ENCODE measurements around the gene PKM.
"Not testable (repeated sequence)": the region's sequence is repeated elsewhere in the genome, so short reads cannot be mapped to it uniquely, and the experiment has no call there.

Gene PKM

GRCh38 chr15:72231066-72231832 is at the start of gene PKM:
Gene PKM, minus strand, starts transcription at chr15:72231190. Its CDS starts 12,093 bp downstream, at chr15:72219097.
- peak; percentile 96 for DNase-seq (ENCODE audit: low spot score)

- no peak for DNase-seq (ENCODE audit: low spot score)
Measured at GRCh38 chr15:72280751-72281150, 49.8 kb upstream of the PKM start.

- DNase-seq (ENCODE audit: low spot score) = no peak
Measured at GRCh38 chr15:72278737-72279136, 47.7 kb upstream of the PKM start.

GRCh38 chr15:72276326-72276700 is 45.3 kb upstream of the PKM start:
- DNase-seq (ENCODE audit: low spot score) = no peak

- not testable (repeated sequence) for DNase-seq (ENCODE audit: low spot score)
Measured at GRCh38 chr15:72275635-72276325, 44.8 kb upstream of the PKM start.

GRCh38 chr15:72272997-72273352 is 42.0 kb upstream of the PKM start:
- no peak for DNase-seq (ENCODE audit: low spot score)

GRCh38 chr15:72272213-72272996 is 41.4 kb upstream of the PKM start, which contains the start of gene PARP6:
Gene PARP6, minus strand, starts transcription at chr15:72272554. Its CDS starts 5,077 bp downstream, at chr15:72267477.
- peak; percentile 99 for DNase-seq (ENCODE audit: low spot score)

- no peak for DNase-seq (ENCODE audit: low spot score)
Measured at GRCh38 chr15:72271895-72272212, 40.9 kb upstream of the PKM start.

- DNase-seq (ENCODE audit: low spot score) = no peak
Measured at GRCh38 chr15:72271221-72271620, 40.2 kb upstream of the PKM start.

- DNase-seq (ENCODE audit: low spot score) = no peak
Measured at GRCh38 chr15:72269739-72270138, 38.7 kb upstream of the PKM start.

- no peak for DNase-seq (ENCODE audit: low spot score)
Measured at GRCh38 chr15:72265031-72265430, 34.0 kb upstream of the PKM start.

GRCh38 chr15:72252663-72253299 is 21.8 kb upstream of the PKM start:
- DNase-seq (ENCODE audit: low spot score) = no peak

GRCh38 chr15:72249142-72249810 is 18.3 kb upstream of the PKM start:
- DNase-seq (ENCODE audit: low spot score) = no peak

- no peak for DNase-seq (ENCODE audit: low spot score)
Measured at GRCh38 chr15:72248514-72248913, 17.5 kb upstream of the PKM start.

GRCh38 chr15:72242775-72243370 is 11.9 kb upstream of the PKM start:
- no peak for DNase-seq (ENCODE audit: low spot score)

- no peak for DNase-seq (ENCODE audit: low spot score)
Measured at GRCh38 chr15:72239652-72240051, 8.7 kb upstream of the PKM start.

GRCh38 chr15:72238586-72238985 is 7.6 kb upstream of the PKM start:
- DNase-seq (ENCODE audit: low spot score) = no peak

- DNase-seq (ENCODE audit: low spot score) = no peak
Measured at GRCh38 chr15:72237853-72238224, 6.8 kb upstream of the PKM start.

- no peak for DNase-seq (ENCODE audit: low spot score)
Measured at GRCh38 chr15:72237029-72237852, 6.3 kb upstream of the PKM start.

- no peak for DNase-seq (ENCODE audit: low spot score)
Measured at GRCh38 chr15:72236381-72237003, 5.5 kb upstream of the PKM start.
